Measurements from ENCODE around the gene SLC35G1.

The SLC35G1 gene

DNA sequence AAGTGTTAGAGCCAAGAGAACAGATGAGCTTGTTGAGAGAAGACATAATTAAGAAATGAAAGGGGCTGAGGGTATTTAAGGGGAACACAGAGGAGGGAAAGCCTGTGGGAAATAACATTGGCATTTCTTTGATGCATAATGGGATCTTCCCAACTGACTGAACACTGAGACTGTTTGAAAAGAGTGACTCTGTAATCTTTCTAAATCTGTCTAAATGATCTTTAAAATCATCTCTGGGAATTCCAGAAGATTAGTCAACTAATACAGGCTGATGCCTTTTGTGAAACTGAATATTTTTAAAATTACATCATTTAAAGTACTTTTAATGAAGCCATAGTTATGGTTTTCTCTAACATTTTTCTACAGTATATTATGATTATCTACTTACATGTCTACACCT lies 17.4 kb upstream of the SLC35G1 start:
- DNase-seq: no peak

DNA sequence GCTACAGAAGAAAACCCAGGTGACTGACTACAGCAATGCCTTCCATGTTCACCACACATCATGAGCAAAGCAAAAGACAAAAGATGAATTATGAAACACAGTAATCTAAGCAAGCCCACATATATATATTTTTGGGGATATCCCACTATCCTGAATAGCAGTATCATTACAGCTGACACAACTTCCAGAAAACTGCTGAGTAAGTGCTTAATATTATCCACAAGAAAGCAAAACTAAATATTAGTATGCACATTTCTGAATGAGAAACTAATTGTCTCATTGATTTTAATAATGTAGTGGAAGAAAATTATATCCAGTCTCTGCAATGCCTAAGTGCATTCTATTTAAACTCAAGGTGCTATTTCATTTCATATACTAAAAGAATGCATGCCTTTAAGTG lies 14.5 kb upstream of the SLC35G1 start:
- DNase-seq: no peak

DNA sequence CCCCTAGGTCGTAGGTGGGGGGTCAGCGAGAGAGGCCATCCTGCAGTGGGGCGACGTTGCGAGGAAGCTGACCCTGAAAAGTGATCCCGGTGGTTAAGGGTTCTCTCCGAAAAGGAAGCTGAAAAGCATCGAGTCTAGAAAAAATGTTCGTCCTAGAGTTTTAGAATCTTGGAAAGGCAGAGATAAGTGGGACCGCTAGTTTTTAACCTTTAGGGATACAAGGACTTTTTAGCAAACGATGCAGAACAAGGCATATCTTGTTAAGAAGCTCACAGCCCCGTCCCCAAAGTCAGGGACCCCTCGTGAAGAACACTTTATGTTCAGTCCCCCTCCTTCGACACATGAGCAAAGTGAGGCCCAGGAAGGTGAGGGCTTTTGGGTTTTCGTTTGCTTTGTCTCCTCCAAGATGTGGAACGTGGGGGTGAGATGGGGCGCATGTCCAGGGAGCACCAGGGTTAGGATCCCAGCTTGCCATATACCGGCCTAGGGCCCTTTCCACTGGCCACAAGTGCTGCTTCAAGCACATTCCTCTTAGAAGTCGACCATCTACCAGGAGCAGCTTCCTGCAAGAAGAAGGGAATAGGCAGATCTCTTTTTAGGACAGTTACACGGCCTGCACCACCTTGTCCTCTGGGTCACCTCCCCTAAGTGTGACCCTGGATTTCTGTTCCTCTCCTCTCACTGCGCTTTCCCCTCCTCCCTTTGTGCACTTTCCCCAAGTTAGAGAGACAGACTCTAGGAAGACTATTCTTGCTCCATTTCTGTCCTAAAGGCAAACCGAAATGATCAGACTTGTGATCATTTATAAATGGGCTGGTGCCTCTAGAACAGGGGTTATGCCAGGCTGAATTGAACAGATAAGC lies 969 bp downstream of the SLC35G1 start:
- DNase-seq: peak in 1 of 14 donors; percentile 20

GRCh38 chr10:93897070-93897780 lies 3.4 kb downstream of the SLC35G1 start:
- no peak for DNase-seq

GRCh38 chr10:93899109-93899508 lies 5.3 kb downstream of the SLC35G1 start:
- DNase-seq: no peak

DNA sequence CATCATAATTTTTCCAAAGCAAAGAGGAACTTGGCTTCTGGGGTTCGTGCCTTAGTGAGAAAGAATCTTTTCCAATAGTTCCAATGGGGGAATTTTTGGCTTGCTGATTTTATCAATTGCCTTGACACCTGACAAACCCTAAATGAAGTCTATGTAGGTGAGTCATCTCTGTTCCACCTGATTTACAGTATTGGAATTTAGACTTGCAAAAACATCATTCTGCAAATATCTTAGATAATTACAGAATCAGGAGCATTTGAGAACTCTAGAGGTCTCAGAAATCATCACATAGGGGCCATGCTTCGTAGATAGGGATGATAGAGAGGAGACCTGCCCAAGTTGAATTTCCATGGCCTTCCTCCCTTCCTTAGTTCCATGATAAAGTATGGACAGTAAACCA lies 9.3 kb downstream of the SLC35G1 start:
- no peak for DNase-seq

- DNase-seq: no peak
Measured at GRCh38 chr10:93904901-93905300, 11.1 kb downstream of the SLC35G1 start.

DNA sequence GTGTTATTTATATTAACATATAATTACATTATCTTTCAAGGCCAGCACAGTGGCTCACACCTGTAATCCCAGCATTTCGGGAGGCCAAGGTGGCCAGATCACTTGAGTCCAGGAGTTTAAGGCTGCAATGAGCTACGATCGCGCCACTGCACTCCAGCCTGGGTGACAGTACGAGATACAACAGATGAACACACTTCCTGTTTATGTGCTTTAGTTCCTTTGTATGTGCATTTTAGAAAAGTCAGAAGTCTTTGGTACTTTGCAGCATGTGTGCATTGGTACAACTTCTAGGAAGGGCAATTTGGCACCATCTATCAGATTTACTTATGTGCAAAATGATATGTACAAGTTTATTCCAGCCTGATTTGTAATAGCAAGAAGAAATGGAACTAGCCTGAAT lies 13.3 kb downstream of the SLC35G1 start:
- DNase-seq: no peak

- DNase-seq: no peak
Measured at GRCh38 chr10:93911866-93912265, 18.1 kb downstream of the SLC35G1 start.

DNA sequence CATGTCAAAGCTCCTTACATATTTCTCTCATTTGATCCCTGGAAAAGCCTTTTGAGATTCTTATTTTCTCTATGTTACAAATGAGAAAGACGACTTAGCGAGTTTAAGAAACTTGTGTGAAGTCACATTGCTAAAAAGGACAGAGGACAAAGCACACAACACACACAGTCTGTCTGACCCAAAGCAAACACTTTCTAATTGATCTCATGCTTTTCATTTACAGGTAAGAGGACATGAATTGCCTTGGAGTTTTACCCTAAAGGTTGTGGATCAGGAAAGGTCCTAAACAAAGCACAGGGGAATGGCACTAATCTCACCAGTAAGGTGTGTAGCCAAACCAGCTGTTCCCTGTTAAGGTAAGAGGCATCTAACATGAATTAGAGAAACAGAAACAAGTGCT lies 18.7 kb downstream of the SLC35G1 start:
- no peak for DNase-seq

DNA sequence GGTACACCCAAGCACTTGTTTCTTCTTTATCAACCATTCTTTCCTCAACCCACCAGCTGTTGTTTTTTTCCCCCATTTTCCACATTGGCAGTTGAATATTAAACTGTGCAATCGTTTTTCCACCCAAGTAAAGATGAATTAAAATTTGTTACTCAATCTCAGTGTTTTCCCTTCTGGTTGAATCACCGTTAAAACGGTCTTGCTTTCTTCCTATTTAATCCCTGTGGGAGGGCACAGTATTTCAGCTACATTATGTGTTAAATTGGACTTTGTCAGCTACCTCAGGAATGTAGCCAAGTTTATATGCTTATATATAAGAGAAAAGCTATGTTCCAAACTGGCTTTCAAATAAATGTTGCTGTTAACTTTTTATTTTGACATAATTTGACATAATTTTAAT lies 19.9 kb downstream of the SLC35G1 start:
- no peak for DNase-seq

DNA sequence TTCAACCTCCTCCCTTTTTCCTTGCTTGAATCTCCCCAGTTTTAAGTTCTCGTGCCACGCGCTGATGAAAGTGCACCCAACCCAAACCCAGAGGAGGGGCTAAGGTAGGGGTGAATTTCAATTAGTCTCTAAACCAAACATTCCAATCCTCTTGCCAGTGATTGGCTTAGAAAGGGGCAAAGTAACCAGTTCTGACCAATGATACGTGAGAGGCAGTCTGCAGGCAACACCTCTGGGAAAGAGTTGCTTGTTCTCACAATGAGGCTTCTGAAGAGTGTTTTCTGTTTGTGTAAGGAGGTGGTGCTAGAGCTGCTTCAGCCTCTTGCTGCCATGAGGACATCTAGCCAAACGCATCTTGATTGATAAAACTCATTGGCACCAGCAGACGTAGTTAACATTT lies 21.8 kb downstream of the SLC35G1 start:
- no peak for DNase-seq

- no peak for DNase-seq
Measured at GRCh38 chr10:93916257-93917063, 22.7 kb downstream of the SLC35G1 start.

GRCh38 chr10:93917064-93917391 lies 23.2 kb downstream of the SLC35G1 start:
- no peak for DNase-seq

DNA sequence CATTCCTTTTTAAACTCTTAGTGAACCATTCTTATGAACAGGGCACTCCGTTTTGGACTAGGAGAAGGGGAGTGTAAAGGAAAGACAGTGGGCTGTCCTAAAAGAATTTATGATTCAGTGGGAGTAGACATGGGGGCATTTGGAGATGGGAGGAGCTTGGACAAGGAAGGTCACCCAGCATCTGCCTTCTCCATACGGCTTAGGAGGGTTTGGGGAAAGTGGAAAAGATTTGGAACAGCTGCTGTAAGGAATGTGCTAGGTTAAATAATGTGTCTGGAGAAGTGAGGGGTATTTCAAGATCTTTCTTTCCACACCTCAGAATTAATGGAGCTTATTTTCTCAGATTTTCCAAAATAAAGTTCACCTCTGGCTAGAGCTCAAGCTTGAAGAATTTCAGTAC lies 24.0 kb downstream of the SLC35G1 start:
- DNase-seq: no peak

GRCh38 chr10:93921338-93921737 lies 27.6 kb downstream of the SLC35G1 start:
- no peak for DNase-seq

GRCh38 chr10:93926613-93927012 lies 32.8 kb downstream of the SLC35G1 start:
- no peak for DNase-seq

DNA sequence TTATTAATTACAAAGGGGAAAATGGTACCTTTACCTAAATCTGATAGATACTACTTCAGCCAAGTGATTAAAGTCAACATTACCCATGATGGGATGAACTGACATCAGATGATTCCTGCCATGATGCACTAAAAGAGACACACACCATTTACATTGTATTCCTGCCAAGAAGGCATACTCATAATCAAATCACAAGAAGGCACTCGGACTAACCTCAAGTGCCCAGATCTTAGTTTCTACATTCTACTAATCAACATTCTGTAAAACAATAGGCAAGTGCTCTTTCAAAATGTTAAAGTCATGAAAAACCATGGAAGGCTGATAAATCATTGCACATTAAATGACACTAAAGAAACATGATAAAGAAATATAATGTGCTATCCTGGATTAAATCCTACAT lies 44.4 kb downstream of the SLC35G1 start:
- no peak for DNase-seq

DNA sequence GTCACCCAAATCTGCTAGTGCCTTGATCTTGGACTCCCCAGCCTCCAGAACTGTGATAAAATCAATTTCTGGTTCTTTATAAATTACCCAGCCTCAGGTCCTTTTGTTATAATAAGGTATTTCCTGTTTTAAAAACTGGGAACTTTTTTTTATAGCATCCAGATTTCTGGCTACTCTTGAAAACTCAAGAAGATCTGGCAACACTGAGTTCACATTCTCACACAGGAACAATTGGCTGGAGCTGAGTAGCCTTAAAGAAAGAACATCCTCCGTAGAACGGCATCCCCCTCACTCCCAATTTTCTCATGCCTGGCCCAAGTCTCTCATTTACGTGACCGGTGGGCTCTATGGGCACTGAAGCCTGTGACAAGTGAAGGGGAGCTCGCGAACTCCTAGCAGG lies 47.1 kb downstream of the SLC35G1 start:
- DNase-seq: no peak

GRCh38 chr10:93941606-93942005 lies 47.8 kb downstream of the SLC35G1 start:
- DNase-seq: no peak

- DNase-seq: no peak
Measured at GRCh38 chr10:93945819-93946218, 52.0 kb downstream of the SLC35G1 start.

- no peak for DNase-seq
Measured at GRCh38 chr10:93947055-93947454, 53.3 kb downstream of the SLC35G1 start.

DNA sequence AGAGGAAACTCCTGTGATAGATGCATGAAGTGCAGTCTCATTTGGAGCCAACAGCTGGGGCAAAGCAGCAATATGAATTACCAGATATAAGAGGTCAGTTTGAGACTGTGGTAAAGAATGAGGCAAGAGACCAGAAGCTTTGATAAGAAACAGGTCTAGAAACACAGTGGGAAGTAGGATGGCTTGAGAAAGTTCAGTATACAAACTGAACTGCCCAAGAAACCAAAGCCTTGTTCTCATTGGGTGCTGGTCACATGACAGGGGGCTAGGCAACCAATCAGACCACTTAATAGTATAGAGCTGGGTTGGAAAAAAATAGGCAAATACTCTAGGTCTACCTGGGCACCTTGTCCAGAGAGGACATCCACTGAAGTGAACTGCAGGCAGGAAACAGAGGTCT lies 53.7 kb downstream of the SLC35G1 start:
- DNase-seq: no peak

All from C1 segment of cervical spinal cord (tissue), 14 donors.